ENCODE data around the gene CARD11.

CARD11 gene

DNA sequence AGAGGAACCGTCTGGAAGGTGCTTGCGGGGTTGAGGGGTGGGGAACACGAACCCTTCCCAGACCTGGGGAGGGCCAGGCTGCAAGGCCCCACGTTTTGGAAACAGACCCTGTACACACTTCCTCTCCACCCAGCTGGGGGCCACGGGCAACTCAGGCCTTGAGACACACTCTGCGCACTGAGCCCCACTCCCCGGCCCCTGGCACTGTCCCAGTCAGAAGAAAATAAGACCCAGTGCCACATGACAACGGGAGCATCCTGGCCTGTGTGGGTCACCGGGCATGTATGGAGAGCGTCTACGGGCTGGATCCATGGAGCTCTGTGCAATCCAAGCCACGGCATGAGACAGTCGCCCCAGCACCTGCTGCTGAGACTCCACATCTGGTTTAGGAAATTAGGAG lies 63.7 kb downstream of the CARD11 start:
- no peak for ATAC-seq (ENCODE audit: low read depth)
- DNase-seq (ENCODE audit: low spot score in 2 of 2): peak; percentile 8 to 22
- H3K27me3 Mint-ChIP-seq: no peaks in the 10 kb centered on the region
- H3K27ac Mint-ChIP-seq: peak overlapping the region; percentile 97
- peaks cover 11% of the 10 kb centered on the region for H3K36me3 Mint-ChIP-seq
- H3K9me3 Mint-ChIP-seq: no peaks in the 10 kb centered on the region
- H3K4me1 Mint-ChIP-seq: peaks cover 59% of the 10 kb centered on the region
- peak overlapping the region; percentile 84 for H3K4me3 Mint-ChIP-seq

DNA sequence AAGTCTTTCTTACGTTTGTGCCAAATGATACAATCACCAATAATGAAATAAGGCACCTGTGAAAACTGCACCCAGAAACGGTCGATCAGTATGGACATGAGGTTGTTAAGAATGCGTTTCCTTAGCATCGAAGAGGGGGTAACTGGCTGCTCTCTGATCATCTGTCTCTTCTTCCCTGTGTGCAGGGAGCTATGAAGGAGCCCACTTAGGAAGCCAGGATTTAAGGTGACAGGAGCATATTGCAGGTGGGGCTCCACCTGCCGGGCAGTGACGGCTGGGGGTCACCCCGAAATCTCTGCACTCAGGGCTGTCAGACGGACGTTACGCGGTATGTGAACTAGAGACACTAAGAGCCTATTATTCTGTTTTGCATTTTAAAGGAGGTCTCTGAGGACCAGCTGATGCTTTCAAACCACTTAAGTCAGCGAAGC lies 64.5 kb downstream of the CARD11 start:
- Mint-ChIP-seq H3K9me3 (no peaks in the 10 kb centered on the region), H3K36me3 (peaks cover 12% of the 10 kb centered on the region), H3K4me3 (peak overlapping the region; percentile 79), H3K27ac (peak overlapping the region; percentile 97), H3K4me1 (peaks cover 56% of the 10 kb centered on the region), H3K27me3 (no peaks in the 10 kb centered on the region)
- ATAC-seq (ENCODE audit: low read depth) (peak; percentile 21), DNase-seq (ENCODE audit: low spot score in 2 of 2) (peak; percentile 41)

DNA sequence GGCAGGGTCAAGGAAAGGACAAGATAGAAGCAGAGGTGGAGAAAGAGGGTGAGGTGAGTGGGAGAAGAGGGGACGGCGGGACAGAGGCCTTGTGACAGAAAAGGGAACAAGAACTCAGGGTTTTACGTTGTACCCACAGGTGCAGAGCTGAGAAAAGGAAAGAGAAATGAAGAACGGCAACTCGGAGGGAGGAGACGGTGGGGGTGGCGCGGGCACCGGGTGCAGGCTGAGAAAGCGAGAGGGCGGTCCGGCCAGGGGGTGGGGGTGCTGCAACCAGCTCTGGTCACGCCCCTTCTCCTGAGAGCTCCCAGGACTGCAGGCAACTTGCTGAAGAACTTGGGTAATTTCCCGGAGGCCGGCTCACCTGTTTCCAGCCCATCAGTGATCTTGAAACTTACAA lies 65.3 kb downstream of the CARD11 start:
- Mint-ChIP-seq H3K36me3 (peaks cover 15% of the 10 kb centered on the region), H3K27me3 (no peaks in the 10 kb centered on the region), H3K9me3 (no peaks in the 10 kb centered on the region), H3K4me3 (peak overlapping the region; percentile 79), H3K4me1 (peaks cover 50% of the 10 kb centered on the region), H3K27ac (peak overlapping the region; percentile 97)
- ATAC-seq (ENCODE audit: low read depth): peak; percentile 82
- peak; percentile 79 to 90 for DNase-seq (ENCODE audit: low spot score in 2 of 2)

DNA sequence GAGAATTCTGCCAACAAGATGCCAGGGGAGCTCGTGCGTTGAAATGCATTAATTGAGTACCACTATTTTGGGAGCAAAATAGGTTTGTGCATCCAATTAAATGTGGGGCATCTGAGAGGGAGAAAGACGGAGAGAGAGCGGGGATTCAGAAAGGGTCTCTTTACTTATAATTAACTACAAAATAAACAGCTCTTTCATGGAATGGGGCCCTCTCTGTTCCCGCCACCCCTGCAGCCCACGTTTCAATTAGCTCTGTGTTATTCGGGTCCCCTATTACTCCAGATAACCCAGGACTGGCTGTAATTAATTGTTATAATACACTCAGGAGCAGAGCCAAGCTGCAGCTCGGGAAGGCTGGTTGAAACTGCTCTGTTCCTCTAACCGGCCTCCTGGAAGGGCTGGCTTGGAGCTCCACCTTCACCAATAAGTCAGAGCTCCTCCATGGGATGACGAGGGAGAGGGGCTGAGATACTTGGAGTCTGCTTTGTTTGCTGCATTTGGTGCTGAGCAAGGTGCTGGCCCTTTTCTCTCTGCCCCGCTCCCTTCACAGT lies 67.8 kb downstream of the CARD11 start:
- Mint-ChIP-seq H3K27me3 (no peaks in the 10 kb centered on the region), H3K9me3 (no peaks in the 10 kb centered on the region), H3K27ac (peak overlapping the region; percentile 90), H3K36me3 (peaks cover 13% of the 10 kb centered on the region), H3K4me1 (peaks cover 42% of the 10 kb centered on the region), H3K4me3 (no peak overlapping the region)
- no peak for ATAC-seq (ENCODE audit: low read depth)
- DNase-seq (ENCODE audit: low spot score in 2 of 2): no peak

DNA sequence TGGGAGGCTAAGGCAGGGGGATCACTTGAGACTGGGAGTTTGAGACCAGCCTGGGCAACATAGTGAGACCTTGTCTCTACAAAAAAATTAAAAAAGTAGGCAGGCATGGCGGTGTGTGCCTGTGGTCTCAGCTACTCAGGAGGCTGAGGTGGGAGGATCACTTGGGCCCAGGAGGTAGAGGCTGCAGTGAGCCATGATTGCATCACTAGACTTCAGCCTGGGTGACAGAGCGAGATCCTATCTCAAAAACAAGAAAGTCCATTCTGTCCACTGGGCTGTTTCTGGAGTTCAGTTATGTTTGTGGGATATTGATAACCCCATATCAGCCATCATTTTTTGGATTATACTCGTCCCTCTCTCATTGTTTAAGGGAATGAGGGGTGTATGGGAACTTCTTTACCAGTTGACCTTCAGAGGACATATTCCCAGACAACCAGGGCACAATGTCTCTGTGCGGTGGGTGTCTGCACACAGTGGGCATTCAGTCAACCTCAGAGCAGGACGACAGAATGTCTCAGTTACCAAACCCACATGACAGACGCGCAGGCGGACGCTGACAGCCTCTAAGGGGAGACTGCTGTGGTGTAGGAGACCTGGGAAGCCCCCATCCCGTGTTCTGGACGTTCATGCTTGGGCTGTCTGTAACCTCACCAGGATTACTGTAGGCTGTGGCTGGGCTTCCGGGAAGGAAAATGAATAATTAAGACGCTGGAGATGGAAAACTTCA lies 69.4 kb downstream of the CARD11 start:
- peaks cover 29% of the 10 kb centered on the region for H3K4me1 Mint-ChIP-seq
- peak overlapping the region; percentile 74 for H3K27ac Mint-ChIP-seq

DNA sequence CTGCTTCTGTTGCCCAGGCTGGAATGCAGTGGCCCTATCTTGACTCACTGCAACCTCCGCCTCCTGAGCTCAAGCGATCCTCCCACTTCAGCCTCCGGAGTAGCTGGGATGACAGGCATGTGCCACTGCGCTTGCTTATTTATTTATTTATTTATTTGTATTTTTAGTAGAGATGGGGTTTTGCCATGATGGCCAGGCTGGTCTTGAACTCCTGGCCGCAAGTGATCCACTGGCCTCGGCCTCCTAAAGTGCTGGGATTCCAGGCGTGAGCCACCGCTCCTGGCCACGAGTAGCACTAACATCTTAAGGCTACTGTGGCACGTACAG lies 70.9 kb downstream of the CARD11 start:
- no peaks in the 10 kb centered on the region for H3K27me3 Mint-ChIP-seq
- H3K36me3 Mint-ChIP-seq: peaks cover 18% of the 10 kb centered on the region
- peak overlapping the region; percentile 95 for H3K27ac Mint-ChIP-seq
- no peak overlapping the region for H3K4me3 Mint-ChIP-seq
- peaks cover 22% of the 10 kb centered on the region for H3K4me1 Mint-ChIP-seq
- H3K9me3 Mint-ChIP-seq: no peaks in the 10 kb centered on the region
- no peak for ATAC-seq (ENCODE audit: low read depth)
- DNase-seq (ENCODE audit: low spot score in 2 of 2): no peak

More for the DNA sequence above, 69.4 kb downstream of the CARD11 start:
- DNase-seq (ENCODE audit: low spot score in 2 of 2) (no peak), ATAC-seq (ENCODE audit: low read depth) (no peak)
- H3K9me3 Mint-ChIP-seq: no peaks in the 10 kb centered on the region
- no peaks in the 10 kb centered on the region for H3K27me3 Mint-ChIP-seq
- no peak overlapping the region for H3K4me3 Mint-ChIP-seq
- peaks cover 13% of the 10 kb centered on the region for H3K36me3 Mint-ChIP-seq

DNA sequence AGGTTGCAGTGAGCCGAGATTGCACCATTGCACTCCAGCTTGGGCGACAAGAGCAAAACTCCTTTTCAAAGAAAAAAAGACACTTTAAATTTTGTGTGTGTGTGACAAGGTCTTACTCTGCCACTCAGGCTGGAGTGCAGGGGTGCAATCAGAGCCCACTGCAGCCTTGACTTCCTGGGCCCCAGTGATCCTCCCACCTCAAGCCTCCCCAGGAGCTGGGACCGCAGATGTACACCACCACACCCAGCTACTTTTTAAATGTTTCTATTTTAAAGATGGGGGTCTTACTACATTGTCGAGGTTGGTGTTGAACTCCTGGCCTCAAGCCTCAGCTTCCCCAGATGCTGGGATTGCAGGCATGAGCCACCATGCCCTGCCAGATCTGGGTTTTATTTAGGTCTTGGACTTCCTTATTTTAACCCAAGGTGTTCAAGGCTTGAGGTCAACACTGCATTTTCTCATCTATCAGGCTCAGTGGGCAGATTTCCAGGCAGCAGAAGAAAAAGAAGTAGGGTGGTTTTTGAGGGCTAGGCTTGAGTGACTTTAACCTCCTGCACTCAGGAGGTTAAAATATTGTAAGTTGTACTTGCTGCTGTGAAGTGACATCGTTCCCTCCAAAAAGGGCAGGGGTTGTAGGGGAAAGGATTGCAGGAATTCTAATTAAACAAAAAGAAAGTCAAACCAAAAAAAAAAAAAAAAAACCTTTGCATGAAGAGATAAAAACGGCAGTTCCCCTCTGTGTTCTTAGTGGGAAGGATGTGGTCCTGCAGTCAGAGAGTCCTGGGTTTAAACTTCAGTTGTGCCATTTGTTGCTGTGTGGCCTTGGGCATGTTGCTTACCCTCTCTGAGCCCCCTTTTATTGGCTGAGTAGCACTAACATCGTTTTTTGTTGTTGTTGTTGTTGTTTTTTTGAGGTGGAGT lies 71.5 kb downstream of the CARD11 start:
- Mint-ChIP-seq H3K27me3 (no peaks in the 10 kb centered on the region), H3K27ac (peak overlapping the region; percentile 95), H3K36me3 (peaks cover 22% of the 10 kb centered on the region), H3K4me3 (peak overlapping the region; percentile 61), H3K9me3 (no peaks in the 10 kb centered on the region), H3K4me1 (peaks cover 19% of the 10 kb centered on the region)
- peak; percentile 72 for ATAC-seq (ENCODE audit: low read depth)
- no peak for DNase-seq (ENCODE audit: low spot score in 2 of 2)

DNA sequence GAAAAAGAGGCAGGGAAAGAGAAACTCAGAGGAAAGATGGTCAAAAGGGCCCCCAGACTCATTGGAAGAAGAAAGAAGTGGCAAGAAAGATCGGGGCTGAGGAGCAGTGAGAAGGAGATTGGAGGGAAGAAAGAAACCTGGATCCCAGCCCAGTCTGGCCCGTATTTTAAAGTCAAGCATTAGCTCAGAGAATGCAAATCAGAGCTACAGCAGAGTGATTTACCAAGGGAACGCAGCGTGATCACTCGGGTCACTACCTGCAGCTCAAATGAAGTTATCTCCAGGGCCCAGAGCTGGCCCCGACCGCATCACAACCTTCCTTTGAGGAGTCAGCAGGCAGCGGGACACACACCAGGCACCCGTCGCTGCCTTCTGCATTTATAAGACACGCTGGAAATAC lies 72.8 kb downstream of the CARD11 start:
- DNase-seq (ENCODE audit: low spot score in 2 of 2) (no peak), ATAC-seq (ENCODE audit: low read depth) (no peak)
- no peak overlapping the region for H3K27ac Mint-ChIP-seq
- peaks cover 32% of the 10 kb centered on the region for H3K36me3 Mint-ChIP-seq
- peaks cover 3% of the 10 kb centered on the region for H3K9me3 Mint-ChIP-seq
- no peaks in the 10 kb centered on the region for H3K27me3 Mint-ChIP-seq
- no peak overlapping the region for H3K4me3 Mint-ChIP-seq
- peaks cover 19% of the 10 kb centered on the region for H3K4me1 Mint-ChIP-seq

DNA sequence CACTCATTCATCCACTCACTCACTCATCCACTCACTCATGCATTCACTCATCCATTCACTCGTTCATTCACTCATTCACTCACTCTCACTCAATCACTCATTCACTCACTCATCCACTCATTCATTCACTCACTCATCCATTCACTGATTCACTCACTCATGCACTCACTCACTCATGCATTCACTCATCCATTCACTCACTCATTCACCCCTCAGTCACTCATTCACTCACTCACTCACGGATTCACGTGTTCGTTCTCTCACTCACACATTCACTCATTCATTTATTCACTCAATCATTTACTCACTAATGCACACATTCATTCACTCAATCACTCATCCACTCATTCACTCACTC lies 73.4 kb downstream of the CARD11 start:
- DNase-seq (ENCODE audit: low spot score in 2 of 2) (no peak), ATAC-seq (ENCODE audit: low read depth) (no peak)
- Mint-ChIP-seq H3K27ac (no peak overlapping the region), H3K4me3 (no peak overlapping the region), H3K27me3 (no peaks in the 10 kb centered on the region), H3K4me1 (peaks cover 18% of the 10 kb centered on the region), H3K9me3 (peaks cover 3% of the 10 kb centered on the region), H3K36me3 (peaks cover 38% of the 10 kb centered on the region)

DNA sequence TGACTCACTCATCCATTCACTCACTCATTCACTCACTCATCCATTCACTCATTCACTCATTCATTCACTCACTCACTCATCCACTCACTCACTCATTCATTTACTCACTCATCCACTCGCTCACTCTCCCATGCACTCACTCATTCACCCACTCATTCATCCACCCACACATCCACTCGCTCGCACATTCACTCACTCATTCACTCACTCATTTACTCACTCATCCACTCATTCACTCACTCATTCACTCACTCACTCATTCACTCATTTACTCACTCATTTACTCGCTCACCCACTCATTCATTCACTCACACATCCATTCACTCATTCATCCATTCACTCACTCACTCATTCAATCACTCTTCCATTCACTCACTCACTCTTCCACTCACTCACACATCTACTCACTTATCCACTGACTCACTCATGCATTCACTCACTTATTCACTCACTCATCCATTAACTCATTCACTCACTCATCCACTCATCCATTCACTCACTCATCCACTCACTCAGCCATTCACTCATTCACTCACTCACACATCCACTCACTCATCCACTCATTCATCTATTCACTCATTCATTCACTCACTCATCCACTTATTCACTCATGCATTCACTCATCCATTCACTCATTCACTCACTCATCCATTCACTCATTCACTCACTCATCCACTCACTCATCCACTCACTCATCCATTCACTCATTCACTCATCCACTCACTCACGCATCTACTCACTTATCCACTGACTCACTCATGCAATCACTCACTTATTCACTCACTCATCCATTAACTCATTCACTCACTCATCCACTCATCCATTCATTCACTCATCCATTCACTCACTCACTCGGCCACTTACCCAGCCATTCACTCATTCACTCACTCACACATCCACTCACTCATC lies 74.0 kb downstream of the CARD11 start:
- Mint-ChIP-seq H3K4me3 (no peak overlapping the region), H3K36me3 (peaks cover 40% of the 10 kb centered on the region), H3K9me3 (peaks cover 3% of the 10 kb centered on the region), H3K27me3 (no peaks in the 10 kb centered on the region), H3K27ac (no peak overlapping the region), H3K4me1 (peaks cover 16% of the 10 kb centered on the region)
- DNase-seq (ENCODE audit: low spot score in 2 of 2) (no peak), ATAC-seq (ENCODE audit: low read depth) (no peak)

DNA sequence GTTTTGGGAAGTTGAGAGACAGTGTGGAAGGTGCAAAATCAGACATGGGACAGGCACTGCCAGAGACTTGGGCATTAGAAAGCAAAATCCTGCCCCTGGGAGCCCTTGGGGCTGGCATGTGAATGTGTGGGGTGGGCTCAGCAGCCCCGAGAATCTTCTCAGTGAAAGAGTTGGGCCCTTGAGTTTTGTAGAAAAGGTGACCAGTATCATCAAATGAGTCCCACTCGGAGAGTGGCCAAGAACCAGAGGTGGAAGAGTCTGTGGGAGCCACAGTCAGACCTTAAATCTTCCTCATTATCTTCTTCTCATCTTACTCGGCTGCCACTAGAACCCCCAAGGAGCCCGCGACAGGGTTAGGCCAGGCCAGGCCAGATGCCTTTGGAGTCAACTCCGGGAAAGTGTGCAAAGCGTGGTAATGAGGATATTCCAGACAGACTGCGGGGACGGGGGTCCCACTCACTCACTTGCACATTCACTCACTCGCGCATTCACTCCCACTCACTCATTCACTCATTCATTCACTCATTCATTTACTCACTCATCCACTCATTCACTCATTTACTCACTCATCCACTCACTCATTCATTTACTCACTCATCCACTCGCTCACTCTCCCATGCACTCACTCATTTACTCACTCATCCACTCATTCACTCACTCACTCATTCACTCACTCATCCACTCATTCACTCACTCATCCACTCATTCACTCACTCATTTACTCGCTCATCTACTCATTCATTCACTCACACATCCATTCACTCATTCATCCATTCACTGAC lies 74.9 kb downstream of the CARD11 start:
- no peak overlapping the region for H3K4me3 Mint-ChIP-seq
- H3K9me3 Mint-ChIP-seq: peaks cover 3% of the 10 kb centered on the region

DNA sequence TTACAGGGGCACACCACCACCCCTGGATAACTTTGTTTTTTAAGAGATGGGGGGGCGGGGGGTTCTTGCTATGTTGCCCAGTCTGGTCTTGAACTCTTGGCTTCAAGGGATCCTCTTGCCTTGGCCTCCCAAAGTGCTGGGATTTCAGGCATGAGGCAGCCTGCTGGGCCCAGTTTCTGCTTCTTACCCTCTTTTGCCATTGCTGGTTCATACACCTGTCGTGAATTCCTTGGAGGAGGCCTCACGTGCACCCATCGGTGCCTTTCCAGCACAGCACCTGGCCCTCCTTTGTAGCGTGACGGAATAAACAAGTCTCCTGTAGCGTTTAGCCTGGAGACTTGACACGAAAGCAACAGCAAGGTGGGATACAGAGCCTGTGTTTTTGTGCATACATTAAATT lies 75.5 kb downstream of the CARD11 start:
- peak overlapping the region; percentile 8 for H3K27ac Mint-ChIP-seq
- DNase-seq (ENCODE audit: low spot score in 2 of 2): no peak
- no peaks in the 10 kb centered on the region for H3K27me3 Mint-ChIP-seq
- peaks cover 36% of the 10 kb centered on the region for H3K36me3 Mint-ChIP-seq
- peaks cover 3% of the 10 kb centered on the region for H3K9me3 Mint-ChIP-seq
- no peak overlapping the region for H3K4me3 Mint-ChIP-seq
- no peak for ATAC-seq (ENCODE audit: low read depth)
- peaks cover 20% of the 10 kb centered on the region for H3K4me1 Mint-ChIP-seq

More for the DNA sequence above, 74.9 kb downstream of the CARD11 start:
- ATAC-seq (ENCODE audit: low read depth) (no peak), DNase-seq (ENCODE audit: low spot score in 2 of 2) (no peak)
- H3K27me3 Mint-ChIP-seq: no peaks in the 10 kb centered on the region
- peaks cover 19% of the 10 kb centered on the region for H3K4me1 Mint-ChIP-seq
- H3K27ac Mint-ChIP-seq: peak overlapping the region; percentile 8
- peaks cover 41% of the 10 kb centered on the region for H3K36me3 Mint-ChIP-seq

DNA sequence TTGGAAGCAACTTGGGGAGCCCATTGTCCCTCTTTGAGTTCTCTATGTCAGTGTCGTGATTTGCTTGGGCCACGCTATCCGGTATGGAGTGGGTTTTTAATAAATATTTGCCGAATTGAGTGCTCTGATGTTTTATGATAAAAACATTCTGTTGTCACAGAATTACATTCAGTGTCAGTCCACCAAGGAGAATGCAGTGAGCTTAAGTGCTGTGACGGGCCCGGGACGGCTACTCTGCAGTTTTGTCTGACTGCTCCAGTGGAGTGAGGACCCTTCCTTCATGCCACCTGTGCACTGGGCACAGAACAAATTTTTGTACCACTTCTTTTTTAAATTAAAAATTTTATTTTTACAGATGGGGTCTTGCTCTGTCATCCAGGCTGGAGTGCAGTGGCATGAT lies 76.0 kb downstream of the CARD11 start:
- no peak for ATAC-seq (ENCODE audit: low read depth)
- peaks cover 21% of the 10 kb centered on the region for H3K4me1 Mint-ChIP-seq

More for the DNA sequence above, 76.0 kb downstream of the CARD11 start:
- DNase-seq (ENCODE audit: low spot score in 2 of 2): no peak
- Mint-ChIP-seq H3K27ac (no peak overlapping the region), H3K27me3 (no peaks in the 10 kb centered on the region), H3K9me3 (peaks cover 3% of the 10 kb centered on the region), H3K4me3 (no peak overlapping the region), H3K36me3 (peaks cover 36% of the 10 kb centered on the region)
